Neural cell (in vitro differentiated cells): ENCODE data around the gene GNAT3.

Experiments
- CTCF ChIP-seq: fragments of 450-650 bp; IDR thresholded peaks from 2 replicates; pipeline ENCODE4 v1.5.1; 2014; ENCODE audit warnings: antibody characterized with exemption, mild to moderate bottlenecking, moderate library complexity; ENCODE audit not compliant: poor library complexity, severe bottlenecking
- EP300 ChIP-seq: fragments of 450-650 bp; conservative IDR thresholded peaks from 2 replicates; pipeline ENCODE4 v1.6.1; 2014; ENCODE audit warnings: antibody characterized with exemption, mild to moderate bottlenecking, moderate library complexity; ENCODE audit not compliant: poor library complexity, severe bottlenecking
- EZH2 ChIP-seq: fragments of 200-600, 300-800 bp; shearing (Covaris generic), sonication (generic); IDR thresholded peaks from 2 replicates; pipeline ENCODE4 v1.6.1; 2014; ENCODE audit warnings: antibody characterized with exemption, low read length, borderline replicate concordance, mild to moderate bottlenecking; ENCODE audit not compliant: insufficient read depth, poor library complexity, severe bottlenecking
- MXI1 ChIP-seq: fragments of 450-650 bp; conservative IDR thresholded peaks from 2 replicates; pipeline ENCODE4 v1.6.1; 2014; ENCODE audit warnings: antibody characterized with exemption, mild to moderate bottlenecking; ENCODE audit not compliant: poor library complexity, severe bottlenecking
- POLR2AphosphoS5 ChIP-seq: IDR thresholded peaks from 2 replicates; pipeline ENCODE4 v1.6.1; 2012
- RAD21 ChIP-seq: fragments of 450-650 bp; conservative IDR thresholded peaks from 2 replicates; pipeline ENCODE4 v1.6.1; 2014; ENCODE audit warnings: antibody characterized with exemption, mild to moderate bottlenecking, moderate library complexity
- REST ChIP-seq: IDR thresholded peaks from 2 replicates; pipeline ENCODE4 v1.6.1; 2012; ENCODE audit warnings: borderline replicate concordance
- TAF1 ChIP-seq: IDR thresholded peaks from 2 replicates; pipeline ENCODE4 v1.6.1; 2012; ENCODE audit warnings: low read depth

- TF ChIP-seq CTCF (no peak), RAD21 (no peak), EP300 (no peak), REST (no peak), EZH2 (no peak), TAF1 (no peak), MXI1 (no peak), POLR2AphosphoS5 (no peak)
These were observed 68.5 kb downstream of the GNAT3 start for GRCh38 chr7:80443325-80443724.
